Muscle of leg (tissue), 11 donors: ENCODE results near the gene MEF2C. TPM values are rescaled to one million over a fixed set of nuclear protein-coding genes. Genes with fewer than 3 reads are reported as not detected.

ENCODE experiments used
- DNase-seq: peaks from one replicate; pipeline ENCODE4 v3.0.0; 2013
- H3K27ac ChIP-seq: one replicate; pipeline ENCODE4 v1.5.1; 2013; ENCODE audit warnings: mild to moderate bottlenecking, low read length, control low read depth
- H3K27me3 ChIP-seq: one replicate; pipeline ENCODE4 v1.6.1; 2013; ENCODE audit warnings: low read length; ENCODE audit not compliant: control insufficient read depth, insufficient read depth
- H3K36me3 ChIP-seq: one replicate; pipeline ENCODE4 v1.6.1; 2013; ENCODE audit warnings: low read length; ENCODE audit not compliant: control insufficient read depth, insufficient read depth
- H3K4me1 ChIP-seq: one replicate; pipeline ENCODE4 v1.6.1; 2013; ENCODE audit warnings: low read length; ENCODE audit not compliant: control insufficient read depth, insufficient read depth
- H3K4me3 ChIP-seq: one replicate; pipeline ENCODE4 v1.5.1; 2013; ENCODE audit warnings: low read length, control low read depth
- H3K9me3 ChIP-seq: replicated peaks from 2 replicates; pipeline ENCODE4 v1.6.1; 2013; ENCODE audit warnings: low read depth, low read length; ENCODE audit not compliant: control insufficient read depth
- WGBS: methylation state at CpG from one replicate; pipeline ENCODE4 v1.1.5; 2013; ENCODE audit warnings: missing lambda C conversion rate; ENCODE audit not compliant: insufficient coverage; 5-methylcytosine and 5-hydroxymethylcytosine counted together
- polyA plus RNA-seq, 8 donors: library from polyadenylated mRNA; unstranded; fragments of 120-200 nt; gene quantifications; one replicate each; pipeline versions ENCODE4 v1.2.1 to v1.2.3, GENCODE V29; 2013; ENCODE audit warnings: inconsistent platforms in 1 of 8, low replicate concordance in 1 of 8; ENCODE audit not compliant: insufficient read length in 8 of 8, insufficient read depth in 1 of 8
- total RNA-seq: library from RNA; stranded (reverse); fragments of 120-200 nt; gene quantifications from one replicate; pipeline ENCODE4 v1.2.4, GENCODE V29; 2013

The MEF2C gene
- total and polyA plus RNA-seq, 9 donors: 440 to 987 (median 726) TPM

GRCh38 chr5:88696466-88696865 is 186.5 kb downstream of the MEF2C start:
- H3K36me3 ChIP-seq: no peaks in the 10 kb centered on the region
- DNase-seq: no peak
- H3K4me3 ChIP-seq: no peak overlapping the region
- peaks cover 46% of the 10 kb centered on the region for H3K27me3 ChIP-seq
- H3K4me1 ChIP-seq: peaks cover 11% of the 10 kb centered on the region
- H3K9me3 ChIP-seq: no peaks in the 10 kb centered on the region
- no peak overlapping the region for H3K27ac ChIP-seq

GRCh38 chr5:88695931-88696330 is 187.1 kb downstream of the MEF2C start:
- no CpG with 5 or more reads among the region's 3 CpGs for WGBS
- no peak for DNase-seq
- H3K9me3 ChIP-seq: no peaks in the 10 kb centered on the region
- H3K36me3 ChIP-seq: no peaks in the 10 kb centered on the region
- peaks cover 50% of the 10 kb centered on the region for H3K27me3 ChIP-seq
- no peak overlapping the region for H3K4me3 ChIP-seq
- H3K4me1 ChIP-seq: peaks cover 16% of the 10 kb centered on the region
- H3K27ac ChIP-seq: no peak overlapping the region

- no peaks in the 10 kb centered on the region for H3K36me3 ChIP-seq
- peaks cover 23% of the 10 kb centered on the region for H3K4me1 ChIP-seq
- no peaks in the 10 kb centered on the region for H3K9me3 ChIP-seq
Observed at GRCh38 chr5:88695232-88695631, 187.8 kb downstream of the MEF2C start.

GRCh38 chr5:88694023-88694679 is 188.8 kb downstream of the MEF2C start:
- Histone ChIP-seq H3K27ac (no peak overlapping the region), H3K36me3 (no peaks in the 10 kb centered on the region), H3K9me3 (no peaks in the 10 kb centered on the region), H3K4me3 (no peak overlapping the region), H3K4me1 (peaks cover 33% of the 10 kb centered on the region), H3K27me3 (peaks cover 67% of the 10 kb centered on the region)
- 4% methylated on average over 8 of the region's 28 CpGs for WGBS
- no peak for DNase-seq

More at GRCh38 chr5:88695232-88695631, 187.8 kb downstream of the MEF2C start:
- no peak overlapping the region for H3K4me3 ChIP-seq
- no peak for DNase-seq
- no peak overlapping the region for H3K27ac ChIP-seq
- peaks cover 57% of the 10 kb centered on the region for H3K27me3 ChIP-seq
- WGBS: 2% methylated on average over 10 of the region's 19 CpGs

GRCh38 chr5:88693071-88693932 is 189.7 kb downstream of the MEF2C start:
- no peaks in the 10 kb centered on the region for H3K36me3 ChIP-seq
- peaks cover 33% of the 10 kb centered on the region for H3K4me1 ChIP-seq
- no peak overlapping the region for H3K4me3 ChIP-seq
- WGBS: 4% methylated on average over 18 of the region's 25 CpGs
- no peak overlapping the region for H3K27ac ChIP-seq
- peaks cover 75% of the 10 kb centered on the region for H3K27me3 ChIP-seq
- no peaks in the 10 kb centered on the region for H3K9me3 ChIP-seq
- DNase-seq: no peak

GRCh38 chr5:88691945-88692868 is 190.8 kb downstream of the MEF2C start:
- Histone ChIP-seq H3K4me1 (peaks cover 33% of the 10 kb centered on the region), H3K9me3 (no peaks in the 10 kb centered on the region), H3K27me3 (peaks cover 85% of the 10 kb centered on the region), H3K4me3 (no peak overlapping the region), H3K27ac (no peak overlapping the region), H3K36me3 (no peaks in the 10 kb centered on the region)
- under 1% methylated on average over 45 of the region's 52 CpGs for WGBS
- DNase-seq: no peak

GRCh38 chr5:88691230-88691582 is 191.8 kb downstream of the MEF2C start:
- no peaks in the 10 kb centered on the region for H3K9me3 ChIP-seq
- H3K27ac ChIP-seq: no peak overlapping the region
- H3K36me3 ChIP-seq: no peaks in the 10 kb centered on the region
- H3K4me1 ChIP-seq: peaks cover 33% of the 10 kb centered on the region
- peaks cover 95% of the 10 kb centered on the region for H3K27me3 ChIP-seq
- DNase-seq: no peak
- H3K4me3 ChIP-seq: no peak overlapping the region
- WGBS: 0% methylated on average over 3 of the region's 11 CpGs

- peaks cover 33% of the 10 kb centered on the region for H3K4me1 ChIP-seq
- WGBS: under 1% methylated on average over 38 of the region's 47 CpGs
- no peaks in the 10 kb centered on the region for H3K36me3 ChIP-seq
- H3K9me3 ChIP-seq: no peaks in the 10 kb centered on the region
- peaks cover 97% of the 10 kb centered on the region for H3K27me3 ChIP-seq
- no peak overlapping the region for H3K27ac ChIP-seq
- DNase-seq: peak; percentile 82
- H3K4me3 ChIP-seq: peak overlapping the region; percentile 24
Observed at GRCh38 chr5:88690409-88691229, 192.4 kb downstream of the MEF2C start.

- no peaks in the 10 kb centered on the region for H3K9me3 ChIP-seq
- DNase-seq: no peak
- under 1% methylated on average over 27 of the region's 38 CpGs for WGBS
- no peak overlapping the region for H3K4me3 ChIP-seq
- H3K27me3 ChIP-seq: peaks cover 97% of the 10 kb centered on the region
- no peak overlapping the region for H3K27ac ChIP-seq
- peaks cover 36% of the 10 kb centered on the region for H3K4me1 ChIP-seq
- H3K36me3 ChIP-seq: no peaks in the 10 kb centered on the region
Observed at GRCh38 chr5:88689668-88690408, 193.1 kb downstream of the MEF2C start.
